Type B pancreatic cell (in vitro differentiated cells): Measurements from ENCODE around the gene BIN2. TPM values are rescaled to one million over a fixed set of nuclear protein-coding genes. Genes with fewer than 3 reads are reported as not detected.

Source experiments
- DNase-seq: peaks from one replicate; pipeline ENCODE4 v3.0.0; 2021; ENCODE audit warnings: mixed read lengths; ENCODE audit not compliant: unreplicated experiment; ENCODE audit errors: extremely low spot score
- H3K27ac Mint-ChIP-seq: 2 replicates; pipeline ENCODE4 v1.8.0; 2021; ENCODE audit warnings: mild to moderate bottlenecking, mixed read lengths
- H3K27me3 Mint-ChIP-seq: 2 replicates; pipeline ENCODE4 v1.8.0; 2021; ENCODE audit warnings: mixed read lengths
- H3K36me3 Mint-ChIP-seq: 2 replicates; pipeline ENCODE4 v1.8.0; 2021; ENCODE audit warnings: mixed read lengths
- H3K4me1 Mint-ChIP-seq: one replicate; pipeline ENCODE4 v1.8.0; 2021; ENCODE audit warnings: mixed read lengths; ENCODE audit not compliant: unreplicated experiment
- H3K4me3 Mint-ChIP-seq: 2 replicates; pipeline ENCODE4 v1.8.0; 2021; ENCODE audit warnings: mild to moderate bottlenecking, mixed read lengths
- H3K9me3 Mint-ChIP-seq: 2 replicates; pipeline ENCODE4 v1.8.0; 2021; ENCODE audit warnings: mixed read lengths
- CTCF ChIP-seq: fragments of 200-600 bp; sonication (generic); conservative IDR thresholded peaks from 2 replicates; pipeline ENCODE4 v1.5.0; 2021; ENCODE audit warnings: antibody characterized with exemption, mild to moderate bottlenecking
- total RNA-seq: library from RNA; stranded (reverse); gene quantifications from 2 replicates; pipeline ENCODE4 v1.2.1, GENCODE V29; 2021; ENCODE audit warnings: low replicate concordance

The BIN2 gene
- total RNA-seq, 1 donor from 2014 or later, result not detected

- no peak overlapping the region for H3K4me3 Mint-ChIP-seq
- no peaks in the 10 kb centered on the region for H3K36me3 Mint-ChIP-seq
- no peak for TF ChIP-seq CTCF
- H3K27ac Mint-ChIP-seq, result peak overlapping the region; percentile 19
- H3K4me1 Mint-ChIP-seq, result peaks cover 5% of the 10 kb centered on the region
- H3K9me3 Mint-ChIP-seq, result no peaks in the 10 kb centered on the region
- no peak for DNase-seq
- H3K27me3 Mint-ChIP-seq, result no peaks in the 10 kb centered on the region
Observed at GRCh38 chr12:51335931-51336330, 12.0 kb upstream of the BIN2 start.

- peaks cover 5% of the 10 kb centered on the region for H3K4me1 Mint-ChIP-seq
- no peak for DNase-seq
- H3K36me3 Mint-ChIP-seq, result no peaks in the 10 kb centered on the region
- H3K9me3 Mint-ChIP-seq, result no peaks in the 10 kb centered on the region
- no peak for TF ChIP-seq CTCF
- H3K27ac Mint-ChIP-seq, result no peak overlapping the region
- no peaks in the 10 kb centered on the region for H3K27me3 Mint-ChIP-seq
- no peak overlapping the region for H3K4me3 Mint-ChIP-seq
Observed at GRCh38 chr12:51334764-51335163, 10.8 kb upstream of the BIN2 start.

GRCh38 chr12:51333536-51333935, 9.6 kb upstream of the BIN2 start:
- Mint-ChIP-seq H3K36me3 (no peaks in the 10 kb centered on the region), H3K4me1 (peaks cover 5% of the 10 kb centered on the region), H3K4me3 (no peak overlapping the region), H3K9me3 (no peaks in the 10 kb centered on the region), H3K27ac (no peak overlapping the region), H3K27me3 (no peaks in the 10 kb centered on the region)
- DNase-seq, result no peak
- no peak for TF ChIP-seq CTCF

- Mint-ChIP-seq H3K27me3 (no peaks in the 10 kb centered on the region), H3K9me3 (no peaks in the 10 kb centered on the region), H3K27ac (no peak overlapping the region), H3K36me3 (no peaks in the 10 kb centered on the region), H3K4me1 (peaks cover 6% of the 10 kb centered on the region), H3K4me3 (no peak overlapping the region)
- no peak for TF ChIP-seq CTCF
- no peak for DNase-seq
Observed at GRCh38 chr12:51330186-51330585, 6.2 kb upstream of the BIN2 start.

GRCh38 chr12:51329742-51330141, 5.8 kb upstream of the BIN2 start:
- Mint-ChIP-seq H3K27ac (no peak overlapping the region), H3K4me3 (no peak overlapping the region)

More at GRCh38 chr12:51329742-51330141, 5.8 kb upstream of the BIN2 start:
- no peaks in the 10 kb centered on the region for H3K9me3 Mint-ChIP-seq
- H3K36me3 Mint-ChIP-seq, result peaks cover 3% of the 10 kb centered on the region
- TF ChIP-seq CTCF, result no peak
- DNase-seq, result no peak
- H3K27me3 Mint-ChIP-seq, result no peaks in the 10 kb centered on the region
- H3K4me1 Mint-ChIP-seq, result peaks cover 10% of the 10 kb centered on the region
